ENCODE measurements around the gene SHOX.

- TF ChIP-seq CTCF (IDR thresholded peaks at IDR 0.05) = no peak
- no peak for TF ChIP-seq EZH2 (IDR thresholded peaks at IDR 0.05)
Observed at GRCh38 chrX:649166-649565, 18.6 kb downstream of the SHOX start.

All from neural progenitor cell (in vitro differentiated cells).